GM12878 (cell line): ENCODE measurements around the gene RSPH1. TPM values are rescaled to one million over a fixed set of nuclear protein-coding genes. Genes with fewer than 3 reads are reported as not detected.

Experiments
- ATAC-seq: fragments of 200-7000 bp; cut with Tn5 transposase; 3 replicates; pipeline ENCODE4 v1.9.1; 2020; ENCODE audit warnings: mild to moderate bottlenecking, moderate library complexity
- BruUV-seq: library from RNA; stranded (reverse); fragments of 400-500 nt; replicated peaks from 2 replicates; lab custom pipeline; 2021; lab: Mats Ljungman, UMichigan
- CTCF ChIA-PET: fragments of 300-600 bp; sonication (Branson Sonifier 250); formaldehyde crosslinking; extraction: SDS; loops from one replicate; lab custom pipeline; 2021; ENCODE audit warnings: inconsistent platforms; lab: Yijun Ruan, JAX
- POLR2A ChIA-PET: fragments of 350-600 bp; formaldehyde crosslinking; extraction: SDS; loops from one replicate; lab custom pipeline; 2021; ENCODE audit warnings: inconsistent platforms; lab: Charles Lee
- RAD21 ChIA-PET: fragments of 300-600 bp; sonication (Branson Sonifier 250); formaldehyde crosslinking; loops from one replicate; lab custom pipeline; 2023; ENCODE audit warnings: antibody characterized with exemption; ENCODE audit not compliant: unreplicated experiment; lab: Charles Lee
- SMC1A ChIA-PET: fragments of 300-600 bp; sonication (Branson Sonifier 250); formaldehyde crosslinking; loops from one replicate; lab custom pipeline; 2023; ENCODE audit not compliant: unreplicated experiment, uncharacterized antibody; lab: Charles Lee
- DNase-seq: peaks from one replicate; pipeline ENCODE4 v3.0.0-alpha.2; 2011; ENCODE audit warnings: low read depth, low spot score
- FAIRE-seq: peaks from 3 replicates; lab custom pipeline; 2011; peaks lifted over from hg19 to GRCh38; lab: Jason Lieb, UNC
- H2AFZ ChIP-seq: 2 replicates; pipeline ENCODE4 v1.6.0; 2011; ENCODE audit warnings: low read depth, low read length, control low read depth; ENCODE audit not compliant: control insufficient read depth
- H3K27ac ChIP-seq: 2 replicates; pipeline ENCODE4 v1.5.1; 2011; ENCODE audit warnings: control low read depth; ENCODE audit not compliant: control insufficient read depth, insufficient read depth
- H3K27me3 ChIP-seq, 2 experiments: replicated peaks in 1 of 2; 2 replicates each; pipeline versions ENCODE4 v1.6.0 to v1.6.1; 2011; ENCODE audit warnings: low read length in 1 of 2; ENCODE audit not compliant: control insufficient read depth in 2 of 2, insufficient read depth in 2 of 2
- H3K36me3 ChIP-seq, 2 experiments: 2 replicates each; pipeline ENCODE4 v1.5.1; 2011; ENCODE audit warnings: low read length in 1 of 2; ENCODE audit not compliant: control insufficient read depth in 2 of 2, insufficient read depth in 2 of 2
- H3K4me1 ChIP-seq: 2 replicates; pipeline ENCODE4 v1.6.1; 2011; ENCODE audit warnings: mild to moderate bottlenecking, low read length, moderate library complexity, mixed read lengths; ENCODE audit not compliant: control insufficient read depth, insufficient read depth
- H3K4me2 ChIP-seq: 2 replicates; pipeline ENCODE4 v1.6.0; 2011; ENCODE audit warnings: control low read depth; ENCODE audit not compliant: control insufficient read depth, insufficient read depth
- H3K4me3 ChIP-seq: fragments of 200-600 bp; sonication (generic); 2 replicates; pipeline ENCODE4 v1.5.1; 2016
- H3K79me2 ChIP-seq: 2 replicates; pipeline ENCODE4 v1.6.0; 2011; ENCODE audit warnings: low read length; ENCODE audit not compliant: control insufficient read depth, insufficient read depth
- H3K9ac ChIP-seq: 2 replicates; pipeline ENCODE4 v1.8.0; 2011; ENCODE audit warnings: low read length, control low read depth, mixed read lengths; ENCODE audit not compliant: control insufficient read depth, insufficient read depth
- H3K9me3 ChIP-seq: replicated peaks from 3 replicates; pipeline ENCODE4 v1.5.1; 2011; ENCODE audit warnings: mild to moderate bottlenecking, low read length; ENCODE audit not compliant: control insufficient read depth, insufficient read depth
- H4K20me1 ChIP-seq: 2 replicates; pipeline ENCODE4 v1.6.0; 2011; ENCODE audit not compliant: control insufficient read depth, insufficient read depth
- ATF3 ChIP-seq: IDR thresholded peaks from 2 replicates; pipeline ENCODE4 v1.6.1; 2011; ENCODE audit warnings: low read depth, mild to moderate bottlenecking, low read length, moderate library complexity, borderline replicate concordance; ENCODE audit errors: extremely low read depth
- ATF7 ChIP-seq: fragments of 450-650 bp; IDR thresholded peaks from 2 replicates; pipeline ENCODE4 v1.6.1; 2016; ENCODE audit warnings: low read depth, mild to moderate bottlenecking
- EP300 ChIP-seq, 2 experiments: fragments of 150-350 bp in 1 of 2; IDR thresholded peaks; 2 replicates each; pipeline ENCODE4 v1.6.1; 2011 to 2012; ENCODE audit warnings: low read depth in 2 of 2, low read length in 2 of 2, borderline replicate concordance in 1 of 2, improper control_type of control experiment in 1 of 2, inconsistent platforms in 1 of 2; ENCODE audit not compliant: control insufficient read depth in 1 of 2
- HDGF ChIP-seq: fragments of 450-650 bp; IDR thresholded peaks from 2 replicates; pipeline ENCODE4 v1.6.1; 2016; ENCODE audit warnings: antibody characterized with exemption
- LARP7 ChIP-seq: fragments of 450-650 bp; IDR thresholded peaks from 2 replicates; pipeline ENCODE4 v1.6.1; 2017; ENCODE audit warnings: mild to moderate bottlenecking
- PAX5 ChIP-seq: IDR thresholded peaks from 2 replicates; pipeline ENCODE4 v1.6.1; 2011; ENCODE audit warnings: low read depth, low read length, borderline replicate concordance
- PRDM15 ChIP-seq: fragments of 450-650 bp; formaldehyde crosslinking; IDR thresholded peaks from 2 replicates; pipeline ENCODE4 v1.4.0; 2020; ENCODE audit warnings: mild to moderate bottlenecking, moderate library complexity
- SIN3A ChIP-seq: IDR thresholded peaks from 2 replicates; pipeline ENCODE4 v1.6.1; 2012; ENCODE audit warnings: low read depth, low read length, improper control_type of control experiment
- TCF3 ChIP-seq: IDR thresholded peaks from 2 replicates; pipeline ENCODE4 v1.6.1; 2012; ENCODE audit warnings: low read depth, mild to moderate bottlenecking, low read length, borderline replicate concordance; ENCODE audit not compliant: insufficient read depth
- WGBS: methylation state at CpG from one replicate; pipeline ENCODE4 v1.1.6; 2016; ENCODE audit warnings: low lambda C conversion rate; ENCODE audit not compliant: insufficient replicate concordance, insufficient coverage; ENCODE audit errors: missing lambda C conversion rate; 5-methylcytosine and 5-hydroxymethylcytosine counted together
- in situ Hi-C: fragments of 300-500 bp; cut with MboI; formaldehyde crosslinking; loops from 9 replicates; pipeline ENCODE4 v1.14.3; 2018; ENCODE audit warnings: mixed read lengths
- intact Hi-C: fragments of 100-400 bp; cut with micrococcal nuclease; formaldehyde crosslinking; loops from one replicate; pipeline ENCODE4 v1.14.2; 2022; ENCODE audit not compliant: unreplicated experiment
- polyA plus RNA-seq, 11 experiments: library from polyadenylated mRNA; depleted of rRNA in 4 of 11; unstranded in 6 of 11; stranded (reverse) in 5 of 11; fragments of >200 nt; fragmentation: Nextera tagmentation in 4 of 11; fragmentation: Illumina TruSeq in 1 of 11; extraction: Ambion mirVana in 4 of 11; extraction: Trizol in 1 of 11; gene quantifications; 1 replicate in 1 of 11; 2 replicates in 10 of 11; pipeline versions ENCODE4 v1.2.1 to v1.2.3, GENCODE V29; 2011 to 2016; ENCODE audit warnings: inconsistent platforms in 2 of 11, missing spikeins in 2 of 11, low read depth in 1 of 11
- total RNA-seq, 4 experiments: library from RNA; depleted of rRNA in 3 of 4; stranded (reverse); fragments of >200 nt in 3 of 4; fragmentation: Illumina TruSeq in 1 of 4; extraction: Trizol in 1 of 4; gene quantifications; 2 replicates each; pipeline versions ENCODE4 v1.2.1 to v1.2.3, GENCODE V29; 2013 to 2021

The RSPH1 gene
- total and polyA plus RNA-seq, 10 of the 15 experiments (the other 5 are each of a cell fraction or from before 2014, with no cell fraction given), result 0.11 to 1.4 (median 0.38) TPM

- BruUV-seq, result TSS peak; percentile 79
- peaks cover 53% of the 10 kb centered on the region for H3K4me1 ChIP-seq
- no peaks in the 10 kb centered on the region for H3K27me3 ChIP-seq
- CTCF ChIA-PET, result interaction anchor here (6.4 kb wide), 1 partner anchor 62 kb away, joined by 71 read pairs; no protein-coding TSS in a partner anchor
- DNase-seq, result no peak
- no peak overlapping the region for H3K9ac ChIP-seq
- SMC1A ChIA-PET, result interaction anchor here (0.8 to 2.7 kb wide), 5 partner anchors 17 to 61 kb away, joined by 3 to 29 read pairs (median 4); no protein-coding TSS in a partner anchor
- H2AFZ ChIP-seq, result no peak overlapping the region
- no peak overlapping the region for H3K27ac ChIP-seq
- H3K4me3 ChIP-seq, result no peak overlapping the region
- no peaks in the 10 kb centered on the region for H3K9me3 ChIP-seq
- RAD21 ChIA-PET, result interaction anchor here (0.7 to 7.1 kb wide), 8 partner anchors 17 to 62 kb away, joined by 3 to 58 read pairs (median 4); no protein-coding TSS in a partner anchor
- in situ Hi-C loops, result no loop called here
- H3K36me3 ChIP-seq, result no peaks in the 10 kb centered on the region
- H3K79me2 ChIP-seq, result no peaks in the 10 kb centered on the region
- POLR2A ChIA-PET, result interaction anchor here (0.6 to 2.0 kb wide), 3 partner anchors 12 to 61 kb away, joined by 4 to 7 read pairs (median 6); no protein-coding TSS in a partner anchor
- no peaks in the 10 kb centered on the region for H4K20me1 ChIP-seq
- no peak for ATAC-seq
- TF ChIP-seq PAX5 (no peak), PRDM15 (CRISPR knock-in tag) (no peak), TCF3 (no peak), EP300 (IDR thresholded peaks at IDR 0.05; ENCODE audit: borderline replicate concordance in 1 of 2, control insufficient read depth in 1 of 2, low read depth in 2 of 2, low read length in 2 of 2) (no peak), HDGF (no peak), ATF7 (no peak), ATF3 (no peak), SIN3A (no peak), LARP7 (no peak)
- TF ChIP-seq, all 136 proteins: peak for 0
- intact Hi-C loops, result no loop called here
- H3K4me2 ChIP-seq, result no peak overlapping the region
- no peak for FAIRE-seq
- 97% methylated on average over 9 of the region's 9 CpGs for WGBS
These were observed 22.5 kb downstream of the RSPH1 start for GRCh38 chr21:42473498-42474042.
